Stimulated activated naive CD8-positive, alpha-beta T cell treated with anti-CD3 and anti-CD28 coated beads, Interleukin-15, amount 100 ng/mL, for 72 hours (primary cell): ENCODE measurements around the gene BTBD3.

Experiments used
- ATAC-seq: fragments of 150-1000 bp; cut with Tn5 transposase; 2 replicates; pipeline ENCODE4 v1.10.0; 2021; ENCODE audit warnings: mild to moderate bottlenecking, moderate library complexity
- DNase-seq, 2 donors: peaks; one replicate each; pipeline ENCODE4 v3.0.0; 2021 to 2022
- H3K27ac Mint-ChIP-seq, 2 donors: one replicate each; pipeline ENCODE4 v1.8.0; 2022; ENCODE audit warnings: mild to moderate bottlenecking in 2 of 2, mixed read lengths in 2 of 2, moderate library complexity in 2 of 2
- H3K27me3 Mint-ChIP-seq: one replicate; pipeline ENCODE4 v1.8.0; 2022; ENCODE audit warnings: mixed read lengths
- H3K4me1 Mint-ChIP-seq: one replicate; pipeline ENCODE4 v1.8.0; 2022; ENCODE audit warnings: mild to moderate bottlenecking, mixed read lengths
- H3K4me3 Mint-ChIP-seq, 2 donors: one replicate each; pipeline ENCODE4 v1.8.0; 2022; ENCODE audit warnings: mild to moderate bottlenecking in 2 of 2, mixed read lengths in 2 of 2, moderate library complexity in 1 of 2
- H3K9me3 Mint-ChIP-seq, 2 donors: one replicate each; pipeline ENCODE4 v1.8.0; 2022; ENCODE audit warnings: mixed read lengths in 2 of 2

BTBD3 gene

GRCh38 chr20:11917663-11918062 lies at the start of gene BTBD3:
TSS of gene BTBD3 (plus strand) at chr20:11917893. CDS start at chr20:11918276, 383 bp downstream.
- Mint-ChIP-seq H3K27ac (no peak within 1 kb of the TSS), H3K4me3 (no peak within 1 kb of the TSS), H3K9me3 (no peaks in the 10 kb centered on the region), H3K4me1 (peaks cover 11% of the 10 kb centered on the region), H3K27me3 (no peaks in the 10 kb centered on the region)
- DNase-seq (no peak), ATAC-seq (no peak)

- H3K4me3 Mint-ChIP-seq = no peak overlapping the region
- ATAC-seq (no peak), DNase-seq (no peak)
- no peaks in the 10 kb centered on the region for H3K4me1 Mint-ChIP-seq
- H3K27me3 Mint-ChIP-seq = peaks cover 6% of the 10 kb centered on the region
- H3K27ac Mint-ChIP-seq = no peak overlapping the region
- H3K9me3 Mint-ChIP-seq = no peaks in the 10 kb centered on the region
Observed at GRCh38 chr20:11869641-11870040, 48.1 kb upstream of the BTBD3 start.

- Mint-ChIP-seq H3K27ac (no peak overlapping the region), H3K9me3 (no peaks in the 10 kb centered on the region), H3K4me1 (no peaks in the 10 kb centered on the region), H3K4me3 (no peak overlapping the region), H3K27me3 (peaks cover 6% of the 10 kb centered on the region)
- DNase-seq (no peak), ATAC-seq (no peak)
Observed at GRCh38 chr20:11870411-11870810, 47.3 kb upstream of the BTBD3 start.

GRCh38 chr20:11876555-11876954 lies 41.1 kb upstream of the BTBD3 start:
- no peak overlapping the region for H3K27ac Mint-ChIP-seq
- no peaks in the 10 kb centered on the region for H3K4me1 Mint-ChIP-seq
- peaks cover 8 to 10% of the 10 kb centered on the region in 2 donors for H3K9me3 Mint-ChIP-seq
- no peak overlapping the region for H3K4me3 Mint-ChIP-seq
- peaks cover 6% of the 10 kb centered on the region for H3K27me3 Mint-ChIP-seq
- no peak for DNase-seq
- no peak for ATAC-seq

GRCh38 chr20:11880680-11881079 lies 37.0 kb upstream of the BTBD3 start:
- no peak overlapping the region for H3K4me3 Mint-ChIP-seq
- H3K27me3 Mint-ChIP-seq = no peaks in the 10 kb centered on the region
- ATAC-seq (no peak), DNase-seq (no peak)
- peaks cover 6 to 17% of the 10 kb centered on the region in 2 donors for H3K9me3 Mint-ChIP-seq
- H3K27ac Mint-ChIP-seq = no peak overlapping the region
- H3K4me1 Mint-ChIP-seq = no peaks in the 10 kb centered on the region

- ATAC-seq (no peak), DNase-seq (no peak)
- Mint-ChIP-seq H3K4me1 (no peaks in the 10 kb centered on the region), H3K4me3 (no peak overlapping the region), H3K27me3 (no peaks in the 10 kb centered on the region), H3K9me3 (peaks cover 0 to 12% of the 10 kb centered on the region in 2 donors), H3K27ac (no peak overlapping the region)
Observed at GRCh38 chr20:11881449-11881848, 36.2 kb upstream of the BTBD3 start.

GRCh38 chr20:11882651-11883050 lies 35.0 kb upstream of the BTBD3 start:
- Mint-ChIP-seq H3K9me3 (peaks cover 0 to 7% of the 10 kb centered on the region in 2 donors), H3K4me1 (no peaks in the 10 kb centered on the region), H3K27me3 (no peaks in the 10 kb centered on the region), H3K4me3 (no peak overlapping the region), H3K27ac (no peak overlapping the region)
- ATAC-seq (no peak), DNase-seq (no peak)

GRCh38 chr20:11888648-11889047 lies 29.0 kb upstream of the BTBD3 start:
- Mint-ChIP-seq H3K4me3 (no peak overlapping the region), H3K4me1 (peaks cover 17% of the 10 kb centered on the region), H3K27me3 (peaks cover 22% of the 10 kb centered on the region), H3K27ac (no peak overlapping the region), H3K9me3 (peaks cover 0 to 6% of the 10 kb centered on the region in 2 donors)
- ATAC-seq = no peak
- no peak for DNase-seq

- DNase-seq (peak; percentile 45 to 56), ATAC-seq (peak; percentile 81)
- Mint-ChIP-seq H3K27me3 (peaks cover 25% of the 10 kb centered on the region), H3K4me1 (peaks cover 17% of the 10 kb centered on the region), H3K4me3 (peak overlapping the region; percentile 67 to 75), H3K27ac (peak overlapping the region in 1 of 2 donors; percentile 89), H3K9me3 (peaks cover under 1 to 4% of the 10 kb centered on the region in 2 donors)
Observed at GRCh38 chr20:11890331-11891076, 27.2 kb upstream of the BTBD3 start.

- ATAC-seq = peak; percentile 63
- Mint-ChIP-seq H3K9me3 (peaks cover 4 to 8% of the 10 kb centered on the region in 2 donors), H3K4me3 (peak overlapping the region; percentile 67 to 79), H3K27ac (peak overlapping the region in 1 of 2 donors; percentile 59), H3K27me3 (peaks cover 33% of the 10 kb centered on the region), H3K4me1 (peaks cover 17% of the 10 kb centered on the region)
- peak; percentile 12 to 17 for DNase-seq
Observed at GRCh38 chr20:11891077-11891775, 26.5 kb upstream of the BTBD3 start.

GRCh38 chr20:11891776-11892545 lies 25.7 kb upstream of the BTBD3 start:
- ATAC-seq = peak; percentile 68
- H3K27ac Mint-ChIP-seq = peak overlapping the region in 1 of 2 donors; percentile 28
- peak; percentile 20 to 47 for DNase-seq
- H3K27me3 Mint-ChIP-seq = peaks cover 33% of the 10 kb centered on the region
- peak overlapping the region; percentile 67 to 79 for H3K4me3 Mint-ChIP-seq
- H3K9me3 Mint-ChIP-seq = peaks cover 4 to 8% of the 10 kb centered on the region in 2 donors
- H3K4me1 Mint-ChIP-seq = peaks cover 17% of the 10 kb centered on the region

GRCh38 chr20:11894062-11894461 lies 23.6 kb upstream of the BTBD3 start:
- Mint-ChIP-seq H3K4me3 (no peak overlapping the region), H3K4me1 (peaks cover 17% of the 10 kb centered on the region), H3K9me3 (peaks cover 4 to 8% of the 10 kb centered on the region in 2 donors), H3K27ac (no peak overlapping the region), H3K27me3 (peaks cover 25% of the 10 kb centered on the region)
- DNase-seq (no peak), ATAC-seq (no peak)

GRCh38 chr20:11895861-11896387 lies 21.8 kb upstream of the BTBD3 start:
- H3K4me3 Mint-ChIP-seq = no peak overlapping the region
- DNase-seq = no peak
- H3K4me1 Mint-ChIP-seq = peaks cover 11% of the 10 kb centered on the region
- no peak for ATAC-seq
- H3K27ac Mint-ChIP-seq = no peak overlapping the region
- H3K9me3 Mint-ChIP-seq = peaks cover 4 to 8% of the 10 kb centered on the region in 2 donors
- peaks cover 11% of the 10 kb centered on the region for H3K27me3 Mint-ChIP-seq

GRCh38 chr20:11901127-11901526 lies 16.6 kb upstream of the BTBD3 start:
- Mint-ChIP-seq H3K9me3 (peaks cover 0 to under 1% of the 10 kb centered on the region in 2 donors), H3K27me3 (peaks cover 1% of the 10 kb centered on the region), H3K4me1 (no peaks in the 10 kb centered on the region), H3K27ac (no peak overlapping the region), H3K4me3 (no peak overlapping the region)
- ATAC-seq (no peak), DNase-seq (no peak)

GRCh38 chr20:11902285-11902697 lies 15.4 kb upstream of the BTBD3 start:
- no peak for DNase-seq
- Mint-ChIP-seq H3K4me3 (no peak overlapping the region), H3K9me3 (no peaks in the 10 kb centered on the region), H3K27ac (no peak overlapping the region), H3K27me3 (no peaks in the 10 kb centered on the region), H3K4me1 (no peaks in the 10 kb centered on the region)
- ATAC-seq = no peak
